PFSK-1 (cell line): Measurements from ENCODE around the gene C5orf63.

Source experiments
- FOXP2 ChIP-seq: optimal IDR thresholded peaks from 2 replicates; pipeline ENCODE3; 2011; ENCODE audit warnings: borderline replicate concordance, control low read depth, inconsistent platforms; ENCODE audit not compliant: insufficient read depth; ENCODE audit errors: extremely low read length, extremely low read depth
- POLR2AphosphoS5 ChIP-seq: IDR thresholded peaks from 2 replicates; pipeline ENCODE4 v1.6.1; 2012; ENCODE audit warnings: low read depth, mild to moderate bottlenecking, control low read depth, low read length, moderate library complexity
- SIN3A ChIP-seq: IDR thresholded peaks from 2 replicates; pipeline ENCODE4 v1.6.1; 2012; ENCODE audit warnings: mild to moderate bottlenecking, low read length, moderate library complexity, borderline replicate concordance; ENCODE audit not compliant: insufficient read depth
- TAF1 ChIP-seq: IDR thresholded peaks from 2 replicates; pipeline ENCODE4 v1.6.1; 2012; ENCODE audit warnings: low read length, control low read depth, borderline replicate concordance; ENCODE audit not compliant: insufficient read depth
- TF ChIP-seq, protein P1 (sequence below), 2 experiments: IDR thresholded peaks; 2 replicates each; pipeline versions ENCODE4 v1.6.1 to v1.8.0; 2011 to 2012; ENCODE audit warnings: low read depth in 2 of 2, low read length in 2 of 2, control low read depth in 1 of 2, inconsistent platforms in 1 of 2, mild to moderate bottlenecking in 1 of 2, moderate library complexity in 1 of 2; ENCODE audit not compliant: insufficient read depth in 1 of 2

DNA sequence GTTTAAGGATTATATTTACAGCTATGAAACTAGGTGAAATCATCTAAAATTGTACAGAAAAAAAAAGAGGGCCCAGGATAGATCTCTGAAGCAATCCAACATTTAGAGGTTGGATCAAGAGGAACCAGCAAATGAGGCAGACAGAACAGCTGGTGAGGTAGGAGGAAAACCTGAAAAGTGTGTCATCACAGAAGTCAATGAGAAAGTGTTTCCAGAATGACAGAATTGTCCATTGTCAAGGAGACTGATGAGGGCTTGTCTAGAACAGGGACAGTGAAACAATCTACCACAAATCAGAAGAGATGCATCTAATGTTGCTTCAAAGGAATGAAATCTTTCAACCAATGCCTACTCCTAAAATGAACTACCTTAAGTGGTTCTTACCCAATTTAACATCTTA lies 6.6 kb downstream of the C5orf63 start:
- TF ChIP-seq, protein P1, sequence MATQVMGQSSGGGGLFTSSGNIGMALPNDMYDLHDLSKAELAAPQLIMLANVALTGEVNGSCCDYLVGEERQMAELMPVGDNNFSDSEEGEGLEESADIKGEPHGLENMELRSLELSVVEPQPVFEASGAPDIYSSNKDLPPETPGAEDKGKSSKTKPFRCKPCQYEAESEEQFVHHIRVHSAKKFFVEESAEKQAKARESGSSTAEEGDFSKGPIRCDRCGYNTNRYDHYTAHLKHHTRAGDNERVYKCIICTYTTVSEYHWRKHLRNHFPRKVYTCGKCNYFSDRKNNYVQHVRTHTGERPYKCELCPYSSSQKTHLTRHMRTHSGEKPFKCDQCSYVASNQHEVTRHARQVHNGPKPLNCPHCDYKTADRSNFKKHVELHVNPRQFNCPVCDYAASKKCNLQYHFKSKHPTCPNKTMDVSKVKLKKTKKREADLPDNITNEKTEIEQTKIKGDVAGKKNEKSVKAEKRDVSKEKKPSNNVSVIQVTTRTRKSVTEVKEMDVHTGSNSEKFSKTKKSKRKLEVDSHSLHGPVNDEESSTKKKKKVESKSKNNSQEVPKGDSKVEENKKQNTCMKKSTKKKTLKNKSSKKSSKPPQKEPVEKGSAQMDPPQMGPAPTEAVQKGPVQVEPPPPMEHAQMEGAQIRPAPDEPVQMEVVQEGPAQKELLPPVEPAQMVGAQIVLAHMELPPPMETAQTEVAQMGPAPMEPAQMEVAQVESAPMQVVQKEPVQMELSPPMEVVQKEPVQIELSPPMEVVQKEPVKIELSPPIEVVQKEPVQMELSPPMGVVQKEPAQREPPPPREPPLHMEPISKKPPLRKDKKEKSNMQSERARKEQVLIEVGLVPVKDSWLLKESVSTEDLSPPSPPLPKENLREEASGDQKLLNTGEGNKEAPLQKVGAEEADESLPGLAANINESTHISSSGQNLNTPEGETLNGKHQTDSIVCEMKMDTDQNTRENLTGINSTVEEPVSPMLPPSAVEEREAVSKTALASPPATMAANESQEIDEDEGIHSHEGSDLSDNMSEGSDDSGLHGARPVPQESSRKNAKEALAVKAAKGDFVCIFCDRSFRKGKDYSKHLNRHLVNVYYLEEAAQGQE (IDR thresholded peaks at IDR 0.05; ENCODE audit: insufficient read depth in 1 of 2, low read depth in 2 of 2, low read length in 2 of 2) = no peak
- TF ChIP-seq POLR2AphosphoS5 (no peak), FOXP2 (no peak), TAF1 (no peak), SIN3A (no peak)
